Neural cell (in vitro differentiated cells): ENCODE data around the gene GPC1. TPM values are rescaled to one million over a fixed set of nuclear protein-coding genes. Genes with fewer than 3 reads are reported as not detected.

Experiments
- H2AFZ ChIP-seq: fragments of 200-600, 300-800 bp; sonication (generic), shearing (Covaris generic); 2 replicates; pipeline ENCODE4 v1.6.0; 2014; ENCODE audit warnings: low read depth, mild to moderate bottlenecking, antibody characterized with exemption, low read length, moderate library complexity
- H3F3A ChIP-seq: fragments of 200-600 bp; shearing (Covaris generic); 2 replicates; pipeline ENCODE4 v1.6.1; 2016; ENCODE audit warnings: mild to moderate bottlenecking, moderate library complexity, mixed read lengths, antibody characterized with exemption, low read length; ENCODE audit not compliant: insufficient read depth, poor library complexity, severe bottlenecking
- H3K27ac ChIP-seq: fragments of 200-600, 300-800 bp; sonication (generic), shearing (Covaris generic); 2 replicates; pipeline ENCODE4 v1.5.1; 2014; ENCODE audit warnings: mild to moderate bottlenecking, low read length, moderate library complexity
- H3K27me3 ChIP-seq: fragments of 300-800, 200-600 bp; sonication (generic), shearing (Covaris generic); 2 replicates; pipeline ENCODE4 v1.6.0; 2014; ENCODE audit warnings: mild to moderate bottlenecking, low read depth, low read length, moderate library complexity; ENCODE audit not compliant: insufficient read depth
- H3K36me3 ChIP-seq: fragments of 300-800, 200-600 bp; sonication (generic), shearing (Covaris generic); 2 replicates; pipeline ENCODE4 v1.5.1; 2014; ENCODE audit warnings: mild to moderate bottlenecking, antibody characterized with exemption, low read length, moderate library complexity; ENCODE audit not compliant: insufficient read depth
- H3K4me2 ChIP-seq: fragments of 300-800, 200-600 bp; sonication (generic), shearing (Covaris generic); 2 replicates; pipeline ENCODE4 v1.6.0; 2014; ENCODE audit warnings: mild to moderate bottlenecking, low read length
- H3K4me3 ChIP-seq: fragments of 300-800, 200-600 bp; sonication (generic), shearing (Covaris generic); 2 replicates; pipeline ENCODE4 v1.5.1; 2014; ENCODE audit warnings: mild to moderate bottlenecking, low read length, moderate library complexity
- H3K79me2 ChIP-seq: fragments of 200-600 bp; shearing (Covaris generic); replicated peaks from 2 replicates; pipeline ENCODE4 v1.6.0; 2014; ENCODE audit warnings: mild to moderate bottlenecking, low read length, moderate library complexity; ENCODE audit not compliant: insufficient read depth
- H3K9ac ChIP-seq: fragments of 300-800, 200-600 bp; sonication (generic), shearing (Covaris generic); 2 replicates; pipeline ENCODE4 v1.6.1; 2016; ENCODE audit warnings: mild to moderate bottlenecking, low read length, mixed read lengths
- H3K9me2 ChIP-seq: fragments of 200-600 bp; shearing (Covaris generic); 2 replicates; pipeline ENCODE4 v1.6.1; 2016; ENCODE audit warnings: mild to moderate bottlenecking, low read length, mixed read lengths; ENCODE audit not compliant: insufficient read depth
- H3K9me3 ChIP-seq: fragments of 200-600, 300-800 bp; sonication (generic), shearing (Covaris generic); 2 replicates; pipeline ENCODE4 v1.6.1; 2016; ENCODE audit warnings: mild to moderate bottlenecking, mixed run types, low read length, moderate library complexity, mixed read lengths
- H4K20me1 ChIP-seq: fragments of 200-600 bp; shearing (Covaris generic); 2 replicates; pipeline ENCODE4 v1.6.1; 2016; ENCODE audit warnings: mild to moderate bottlenecking, mixed run types; ENCODE audit not compliant: insufficient read depth
- CTCF ChIP-seq: fragments of 450-650 bp; IDR thresholded peaks from 2 replicates; pipeline ENCODE4 v1.5.1; 2014; ENCODE audit warnings: antibody characterized with exemption, mild to moderate bottlenecking, moderate library complexity; ENCODE audit not compliant: poor library complexity, severe bottlenecking
- EP300 ChIP-seq: fragments of 450-650 bp; conservative IDR thresholded peaks from 2 replicates; pipeline ENCODE4 v1.6.1; 2014; ENCODE audit warnings: antibody characterized with exemption, mild to moderate bottlenecking, moderate library complexity; ENCODE audit not compliant: poor library complexity, severe bottlenecking
- EZH2 ChIP-seq: fragments of 200-600, 300-800 bp; shearing (Covaris generic), sonication (generic); IDR thresholded peaks from 2 replicates; pipeline ENCODE4 v1.6.1; 2014; ENCODE audit warnings: antibody characterized with exemption, low read length, borderline replicate concordance, mild to moderate bottlenecking; ENCODE audit not compliant: insufficient read depth, poor library complexity, severe bottlenecking
- MXI1 ChIP-seq: fragments of 450-650 bp; conservative IDR thresholded peaks from 2 replicates; pipeline ENCODE4 v1.6.1; 2014; ENCODE audit warnings: antibody characterized with exemption, mild to moderate bottlenecking; ENCODE audit not compliant: poor library complexity, severe bottlenecking
- POLR2AphosphoS5 ChIP-seq: IDR thresholded peaks from 2 replicates; pipeline ENCODE4 v1.6.1; 2012
- RAD21 ChIP-seq: fragments of 450-650 bp; conservative IDR thresholded peaks from 2 replicates; pipeline ENCODE4 v1.6.1; 2014; ENCODE audit warnings: antibody characterized with exemption, mild to moderate bottlenecking, moderate library complexity
- REST ChIP-seq: IDR thresholded peaks from 2 replicates; pipeline ENCODE4 v1.6.1; 2012; ENCODE audit warnings: borderline replicate concordance
- SMC3 ChIP-seq: fragments of 450-650 bp; conservative IDR thresholded peaks from 2 replicates; pipeline ENCODE4 v1.6.1; 2014; ENCODE audit warnings: antibody characterized with exemption, mild to moderate bottlenecking, moderate library complexity; ENCODE audit not compliant: poor library complexity
- TAF1 ChIP-seq: IDR thresholded peaks from 2 replicates; pipeline ENCODE4 v1.6.1; 2012; ENCODE audit warnings: low read depth
- polyA plus RNA-seq: library from polyadenylated mRNA; depleted of rRNA; stranded (reverse); fragments of >200 nt; gene quantifications from 2 replicates; pipeline ENCODE4 v1.2.3, GENCODE V29; 2014

The GPC1 gene
- polyA plus RNA-seq, 1 donor from 2014 or later, result 74.0 TPM

DNA sequence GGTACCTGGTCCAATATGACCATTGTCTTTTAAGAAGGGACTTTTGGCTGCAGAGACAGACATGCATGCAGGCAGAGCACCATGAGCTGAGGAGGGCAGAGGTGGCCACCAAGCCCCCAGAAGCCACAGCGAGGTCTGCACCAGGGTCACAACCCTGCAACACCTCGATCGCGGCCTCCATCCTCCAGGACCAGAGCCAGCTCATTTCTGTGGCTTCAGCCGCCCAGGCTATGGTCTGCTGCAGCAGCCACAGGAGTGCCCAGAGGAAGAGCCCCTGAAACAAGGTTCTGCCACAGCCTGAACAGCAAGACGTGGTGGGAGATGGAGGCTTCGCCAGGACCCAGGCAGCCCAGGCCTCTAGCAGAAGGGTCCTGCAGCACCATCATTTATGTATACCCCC is 68.4 kb downstream of the GPC1 start:
- no peaks in the 10 kb centered on the region for H3K9me3 ChIP-seq
- H3K36me3 ChIP-seq, result no peaks in the 10 kb centered on the region
- H3K4me3 ChIP-seq, result no peak overlapping the region
- no peak overlapping the region for H3K9ac ChIP-seq
- no peak overlapping the region for H3K27ac ChIP-seq
- no peaks in the 10 kb centered on the region for H3K27me3 ChIP-seq
- H3K9me2 ChIP-seq, result no peaks in the 10 kb centered on the region
- H3K79me2 ChIP-seq, result no peaks in the 10 kb centered on the region
- TF ChIP-seq EP300 (no peak), EZH2 (no peak), SMC3 (no peak)
- H4K20me1 ChIP-seq, result no peaks in the 10 kb centered on the region
- H3F3A ChIP-seq, result no peaks in the 10 kb centered on the region
- H3K4me2 ChIP-seq, result no peak overlapping the region
- H2AFZ ChIP-seq, result no peak overlapping the region

DNA sequence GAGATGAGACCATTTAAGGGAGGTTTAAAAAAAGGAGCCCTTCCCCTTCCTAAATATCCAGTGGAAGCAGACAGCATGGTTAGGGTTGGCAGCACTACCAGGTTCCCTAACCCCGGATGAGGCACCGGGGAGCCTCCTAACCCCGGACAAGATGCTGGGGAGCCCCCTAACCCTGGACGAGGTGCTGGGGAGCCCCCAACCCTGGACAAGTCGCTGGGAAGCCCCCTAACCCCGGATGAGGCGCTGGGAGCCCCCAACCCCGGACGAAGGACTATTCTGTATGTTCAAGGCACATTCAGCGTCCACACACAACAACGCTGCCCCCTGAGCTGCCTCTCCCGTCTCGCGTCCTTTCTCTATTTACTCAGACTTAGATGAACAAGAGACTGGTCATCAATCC is 70.4 kb downstream of the GPC1 start:
- H3F3A ChIP-seq, result no peaks in the 10 kb centered on the region
- no peaks in the 10 kb centered on the region for H3K27me3 ChIP-seq
- no peaks in the 10 kb centered on the region for H3K9me2 ChIP-seq
- H2AFZ ChIP-seq, result no peak overlapping the region
- H3K9me3 ChIP-seq, result no peaks in the 10 kb centered on the region
- H3K36me3 ChIP-seq, result no peaks in the 10 kb centered on the region
- TF ChIP-seq POLR2AphosphoS5 (no peak), EZH2 (no peak), TAF1 (no peak), REST (no peak), EP300 (no peak), MXI1 (no peak), SMC3 (no peak), RAD21 (no peak), CTCF (no peak)
- no peak overlapping the region for H3K9ac ChIP-seq
- H4K20me1 ChIP-seq, result no peaks in the 10 kb centered on the region
- no peak overlapping the region for H3K4me3 ChIP-seq
- H3K79me2 ChIP-seq, result no peaks in the 10 kb centered on the region
- H3K27ac ChIP-seq, result no peak overlapping the region
- no peak overlapping the region for H3K4me2 ChIP-seq
